K562 (cell line): ENCODE results near the gene PTPRG. TPM values are rescaled to one million over a fixed set of nuclear protein-coding genes. Genes with fewer than 3 reads are reported as not detected.

Experiments
- ATAC-seq: fragments of 200-7000 bp; cut with Tn5 transposase; 3 replicates; pipeline ENCODE4 v1.9.1; 2020; ENCODE audit warnings: moderate library complexity
- BruUV-seq: library from RNA; stranded (reverse); fragments of 400-500 nt; replicated peaks from 2 replicates; lab custom pipeline; 2021; lab: Mats Ljungman, UMichigan
- CTCF ChIA-PET: fragments of 300-600 bp; formaldehyde crosslinking; extraction: SDS; loops from one replicate; lab custom pipeline; 2021; ENCODE audit warnings: low intra/inter-chr PET ratio; lab: Yijun Ruan, JAX
- POLR2A ChIA-PET: fragments of 300-600, 350-650 bp; sonication (Branson Sonifier 250); formaldehyde crosslinking; extraction: SDS; loops from one replicate; lab custom pipeline; 2021; ENCODE audit warnings: antibody characterized with exemption, inconsistent platforms; lab: Yijun Ruan, JAX
- DNase-seq, 4 experiments: peaks; one replicate each; pipeline versions ENCODE4 v3.0.0 to v3.0.0-alpha.2; 2011 to 2018; ENCODE audit warnings: low spot score in 3 of 4, mixed read lengths in 3 of 4; ENCODE audit errors: extremely low read depth in 1 of 4
- FAIRE-seq: peaks from 2 replicates; lab custom pipeline; 2011; peaks lifted over from hg19 to GRCh38; lab: Jason Lieb, UNC
- H2AFZ ChIP-seq: 2 replicates; pipeline ENCODE4 v1.6.0; 2011; ENCODE audit warnings: low read depth, low read length, control low read depth, inconsistent platforms
- H3K27ac ChIP-seq: fragments of 200-600 bp; 3 replicates; pipeline ENCODE4 v1.8.0; 2011; ENCODE audit warnings: low read depth, mild to moderate bottlenecking, control low read depth, inconsistent platforms, low read length, moderate library complexity, mixed read lengths; ENCODE audit errors: extremely low read depth
- H3K27me3 ChIP-seq, 2 experiments: fragments of 300-600 bp in 1 of 2; 2 replicates in 1 of 2; 3 replicates in 1 of 2; pipeline versions ENCODE4 v1.6.0 to v1.8.0; 2011; ENCODE audit warnings: inconsistent platforms in 2 of 2, low read length in 2 of 2, mild to moderate bottlenecking in 1 of 2, mixed read lengths in 1 of 2, moderate library complexity in 1 of 2; ENCODE audit not compliant: control insufficient read depth in 2 of 2, insufficient read depth in 2 of 2
- H3K36me3 ChIP-seq: fragments of 300-600 bp; 3 replicates; pipeline ENCODE4 v1.8.0; 2011; ENCODE audit warnings: mild to moderate bottlenecking, low read length, inconsistent platforms; ENCODE audit not compliant: control insufficient read depth, insufficient read depth
- H3K4me1 ChIP-seq, 2 experiments: fragments of 200-600 bp in 1 of 2; replicated peaks in 1 of 2; 2 replicates in 1 of 2; 3 replicates in 1 of 2; pipeline versions ENCODE4 v1.5.1 to v1.8.0; 2011; ENCODE audit warnings: inconsistent platforms in 2 of 2, low read length in 2 of 2, mild to moderate bottlenecking in 1 of 2, mixed read lengths in 1 of 2, moderate library complexity in 1 of 2; ENCODE audit not compliant: control insufficient read depth in 2 of 2, insufficient read depth in 2 of 2
- H3K4me2 ChIP-seq: 2 replicates; pipeline ENCODE4 v1.6.1; 2011; ENCODE audit warnings: low read length, control low read depth, inconsistent platforms, mixed read lengths; ENCODE audit not compliant: insufficient read depth
- H3K4me3 ChIP-seq: fragments of 200-600 bp; sonication (generic), shearing (Covaris generic); 2 replicates; pipeline ENCODE4 v1.5.1; 2016; ENCODE audit warnings: control low read depth, inconsistent platforms
- H3K79me2 ChIP-seq: fragments of 200-600 bp; 3 replicates; pipeline ENCODE4 v1.8.0; 2011; ENCODE audit warnings: low read length, inconsistent platforms; ENCODE audit not compliant: control insufficient read depth, insufficient read depth
- H3K9ac ChIP-seq, 2 experiments: 2 replicates each; pipeline versions ENCODE4 v1.6.0 to v1.6.1; 2011; ENCODE audit warnings: low read depth in 2 of 2, low read length in 2 of 2, control low read depth in 1 of 2, inconsistent platforms in 1 of 2, mild to moderate bottlenecking in 1 of 2, mixed read lengths in 1 of 2; ENCODE audit not compliant: insufficient read depth in 1 of 2
- H3K9me1 ChIP-seq: one replicate; pipeline ENCODE4 v1.6.0; 2011; ENCODE audit warnings: inconsistent platforms, mild to moderate bottlenecking, low read length, moderate library complexity; ENCODE audit not compliant: control insufficient read depth, insufficient read depth
- H3K9me3 ChIP-seq: replicated peaks from 2 replicates; pipeline ENCODE4 v1.5.1; 2011; ENCODE audit warnings: low read depth, low read length, inconsistent platforms; ENCODE audit not compliant: control insufficient read depth, insufficient read depth
- H4K20me1 ChIP-seq: replicated peaks from 2 replicates; pipeline ENCODE4 v1.6.1; 2011; ENCODE audit warnings: low read length, inconsistent platforms, mixed read lengths; ENCODE audit not compliant: control insufficient read depth, insufficient read depth
- RBM17 ChIP-seq: fragments of 200-400 bp; formaldehyde crosslinking; IDR thresholded peaks from 2 replicates; pipeline ENCODE4 v1.6.1; 2017; ENCODE audit warnings: low read depth, mild to moderate bottlenecking, low read length, borderline replicate concordance
- ZNF165 ChIP-seq: fragments of 250-450 bp; sonication (Bioruptor Pico); IDR thresholded peaks from 2 replicates; pipeline ENCODE4 v1.4.0; 2020; ENCODE audit warnings: borderline replicate concordance
- WGBS: fragments of 100-300 bp; shearing (Covaris generic); methylation state at CpG from one replicate; pipeline ENCODE4 v1.1.6; 2016; ENCODE audit warnings: low coverage, mixed read lengths; ENCODE audit not compliant: insufficient coverage; ENCODE audit errors: missing lambda C conversion rate; 5-methylcytosine and 5-hydroxymethylcytosine counted together
- in situ Hi-C: fragments of 300-500 bp; cut with MboI; formaldehyde crosslinking; loops from 4 replicates; pipeline ENCODE4 v1.15.0; 2018; ENCODE audit warnings: inconsistent platforms, mixed read lengths
- intact Hi-C: fragments of 100-400 bp; cut with micrococcal nuclease; formaldehyde crosslinking; loops from 2 replicates; pipeline ENCODE4 v1.14.2; 2022
- polyA plus RNA-seq, 8 experiments: library from polyadenylated mRNA; depleted of rRNA in 4 of 8; stranded (reverse) in 5 of 8; unstranded in 3 of 8; fragments of >200 nt; fragmentation: Nextera tagmentation in 2 of 8; fragmentation: Illumina TruSeq in 1 of 8; extraction: Ambion mirVana in 2 of 8; extraction: Trizol in 1 of 8; gene quantifications; 2 replicates each; pipeline versions ENCODE4 v1.2.1 to v1.2.3, GENCODE V29; 2011 to 2014; ENCODE audit warnings: inconsistent platforms in 1 of 8, missing spikeins in 1 of 8
- total RNA-seq, 7 experiments: library from RNA; depleted of rRNA in 6 of 7; stranded (reverse); fragments of >200 nt in 6 of 7; fragmentation: Illumina TruSeq in 2 of 7; extraction: Trizol in 2 of 7; gene quantifications; 2 replicates each; pipeline versions ENCODE4 v1.2.1 to v1.2.3, GENCODE V29; 2011 to 2021; ENCODE audit warnings: low replicate concordance in 1 of 7
- TF ChIP-seq, protein P1 (sequence below): IDR thresholded peaks from 3 replicates; pipeline ENCODE4 v1.6.1; 2011; ENCODE audit warnings: borderline replicate concordance, mild to moderate bottlenecking; ENCODE audit not compliant: insufficient read length, insufficient read depth
- TF ChIP-seq, protein P2 (sequence below), 3 experiments: fragments of 200-800 bp in 1 of 3; fragments of 250-450 bp in 1 of 3; fragments of 450-650 bp in 1 of 3; sonication (Bioruptor Pico) in 1 of 3; sonication (Bioruptor generic) in 1 of 3; formaldehyde crosslinking in 1 of 3; IDR thresholded peaks; 2 replicates each; pipeline versions ENCODE4 v1.6.1 to v1.8.0; 2016 to 2022; ENCODE audit warnings: mild to moderate bottlenecking in 2 of 3, missing genetic modification characterization in 2 of 3, missing compliant biosample characterization in 1 of 3, moderate library complexity in 1 of 3

Gene PTPRG
- total and polyA plus RNA-seq, 9 of the 15 experiments (the other 6 are each of a cell fraction or from before 2014, with no cell fraction given) = 0.16 TPM; not detected in 8

- ChIA-PET POLR2A (interaction anchor here (0.6 kb wide), 1 partner anchor 557 kb away, joined by 3 read pairs; no protein-coding TSS in a partner anchor), CTCF (no interaction called here)
- Histone ChIP-seq H3K9me1 (no peaks in the 10 kb centered on the region), H3K4me1 (no peaks in the 10 kb centered on the region), H2AFZ (no peak overlapping the region), H3K36me3 (no peaks in the 10 kb centered on the region), H4K20me1 (no peaks in the 10 kb centered on the region), H3K27ac (no peak overlapping the region), H3K79me2 (no peaks in the 10 kb centered on the region), H3K9ac (no peak overlapping the region), H3K27me3 (no peaks in the 10 kb centered on the region), H3K4me3 (no peak overlapping the region), H3K9me3 (no peaks in the 10 kb centered on the region), H3K4me2 (no peak overlapping the region)
- TF ChIP-seq ZNF165 (CRISPR knock-in tag) = no peak
- TF ChIP-seq, protein P1, sequence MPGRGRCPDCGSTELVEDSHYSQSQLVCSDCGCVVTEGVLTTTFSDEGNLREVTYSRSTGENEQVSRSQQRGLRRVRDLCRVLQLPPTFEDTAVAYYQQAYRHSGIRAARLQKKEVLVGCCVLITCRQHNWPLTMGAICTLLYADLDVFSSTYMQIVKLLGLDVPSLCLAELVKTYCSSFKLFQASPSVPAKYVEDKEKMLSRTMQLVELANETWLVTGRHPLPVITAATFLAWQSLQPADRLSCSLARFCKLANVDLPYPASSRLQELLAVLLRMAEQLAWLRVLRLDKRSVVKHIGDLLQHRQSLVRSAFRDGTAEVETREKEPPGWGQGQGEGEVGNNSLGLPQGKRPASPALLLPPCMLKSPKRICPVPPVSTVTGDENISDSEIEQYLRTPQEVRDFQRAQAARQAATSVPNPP = no peak
- TF ChIP-seq, protein P2, sequence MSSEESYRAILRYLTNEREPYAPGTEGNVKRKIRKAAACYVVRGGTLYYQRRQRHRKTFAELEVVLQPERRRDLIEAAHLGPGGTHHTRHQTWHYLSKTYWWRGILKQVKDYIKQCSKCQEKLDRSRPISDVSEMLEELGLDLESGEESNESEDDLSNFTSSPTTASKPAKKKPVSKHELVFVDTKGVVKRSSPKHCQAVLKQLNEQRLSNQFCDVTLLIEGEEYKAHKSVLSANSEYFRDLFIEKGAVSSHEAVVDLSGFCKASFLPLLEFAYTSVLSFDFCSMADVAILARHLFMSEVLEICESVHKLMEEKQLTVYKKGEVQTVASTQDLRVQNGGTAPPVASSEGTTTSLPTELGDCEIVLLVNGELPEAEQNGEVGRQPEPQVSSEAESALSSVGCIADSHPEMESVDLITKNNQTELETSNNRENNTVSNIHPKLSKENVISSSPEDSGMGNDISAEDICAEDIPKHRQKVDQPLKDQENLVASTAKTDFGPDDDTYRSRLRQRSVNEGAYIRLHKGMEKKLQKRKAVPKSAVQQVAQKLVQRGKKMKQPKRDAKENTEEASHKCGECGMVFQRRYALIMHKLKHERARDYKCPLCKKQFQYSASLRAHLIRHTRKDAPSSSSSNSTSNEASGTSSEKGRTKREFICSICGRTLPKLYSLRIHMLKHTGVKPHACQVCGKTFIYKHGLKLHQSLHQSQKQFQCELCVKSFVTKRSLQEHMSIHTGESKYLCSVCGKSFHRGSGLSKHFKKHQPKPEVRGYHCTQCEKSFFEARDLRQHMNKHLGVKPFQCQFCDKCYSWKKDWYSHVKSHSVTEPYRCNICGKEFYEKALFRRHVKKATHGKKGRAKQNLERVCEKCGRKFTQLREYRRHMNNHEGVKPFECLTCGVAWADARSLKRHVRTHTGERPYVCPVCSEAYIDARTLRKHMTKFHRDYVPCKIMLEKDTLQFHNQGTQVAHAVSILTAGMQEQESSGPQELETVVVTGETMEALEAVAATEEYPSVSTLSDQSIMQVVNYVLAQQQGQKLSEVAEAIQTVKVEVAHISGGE (CRISPR knock-in tag; IDR thresholded peaks at IDR 0.05) = 0 out of 6 replicates have a peak, but pooled peaks of 1 of the 3 experiments have one; percentile 11
- no peak for TF ChIP-seq RBM17
- intact Hi-C loops = no loop called here
- BruUV-seq = no TSS peak
- no peak for FAIRE-seq
- ATAC-seq = no peak
- no peak for DNase-seq
- 0% methylated on average over 5 of the region's 5 CpGs for WGBS
- in situ Hi-C loops = no loop called here
Observed at GRCh38 chr3:62044874-62045411, 483.6 kb downstream of the PTPRG start.
